NCI-H1092 treated with DMSO at 0.1 percent for 48 hours (cell line): ENCODE results near the gene CDC45.
A peak's percentile ranks its signal among the peaks of the same experiment; 100 is the strongest.
"Not testable (repeated sequence)": the region's sequence is repeated elsewhere in the genome, so short reads cannot be mapped to it uniquely, and the experiment has no call there.

Experiments used
- DNase-seq: peaks from one replicate; lab custom pipeline; 2025; lab: John Stamatoyannopoulos, UW

CDC45 gene

GRCh38 chr22:19530751-19531150 lies 51.0 kb downstream of the CDC45 start:
- no peak for DNase-seq

GRCh38 chr22:19531327-19531726 lies 51.6 kb downstream of the CDC45 start:
- not testable (repeated sequence) for DNase-seq

GRCh38 chr22:19533049-19533626 lies 53.4 kb downstream of the CDC45 start:
- no peak for DNase-seq

- no peak for DNase-seq
These were observed 54.1 kb downstream of the CDC45 start for GRCh38 chr22:19533857-19534256.

- DNase-seq = peak; percentile 18
These were observed 55.3 kb downstream of the CDC45 start for GRCh38 chr22:19535001-19535400.

GRCh38 chr22:19536564-19536963 lies 56.8 kb downstream of the CDC45 start:
- no peak for DNase-seq

- no peak for DNase-seq
These were observed 58.3 kb downstream of the CDC45 start for GRCh38 chr22:19537941-19538488.

- DNase-seq = no peak
These were observed 60.7 kb downstream of the CDC45 start for GRCh38 chr22:19540394-19540793.

- no peak for DNase-seq
These were observed 64.4 kb downstream of the CDC45 start for GRCh38 chr22:19543970-19544708.

- DNase-seq = no peak
These were observed 66.2 kb downstream of the CDC45 start for GRCh38 chr22:19545935-19546207.

- no peak for DNase-seq
These were observed 67.0 kb downstream of the CDC45 start for GRCh38 chr22:19546680-19547079.

GRCh38 chr22:19547620-19548019 lies 67.9 kb downstream of the CDC45 start:
- no peak for DNase-seq

- DNase-seq = not testable (repeated sequence)
These were observed 68.7 kb downstream of the CDC45 start for GRCh38 chr22:19548427-19548826.

GRCh38 chr22:19548964-19549363 lies 69.2 kb downstream of the CDC45 start:
- DNase-seq = no peak

GRCh38 chr22:19549428-19549827 lies 69.7 kb downstream of the CDC45 start:
- DNase-seq = no peak

GRCh38 chr22:19550382-19550781 lies 70.7 kb downstream of the CDC45 start:
- DNase-seq = no peak

GRCh38 chr22:19553201-19553600 lies 73.5 kb downstream of the CDC45 start:
- no peak for DNase-seq

- DNase-seq = no peak
These were observed 75.2 kb downstream of the CDC45 start for GRCh38 chr22:19554834-19555404.

GRCh38 chr22:19555651-19556050 lies 75.9 kb downstream of the CDC45 start:
- DNase-seq = no peak

GRCh38 chr22:19556963-19557545 lies 77.3 kb downstream of the CDC45 start:
- no peak for DNase-seq

- DNase-seq = no peak
These were observed 79.6 kb downstream of the CDC45 start for GRCh38 chr22:19559324-19559811.

- DNase-seq = no peak
These were observed 80.2 kb downstream of the CDC45 start for GRCh38 chr22:19559956-19560355.
